Measurements from ENCODE around the gene ELOVL1. TPM values are rescaled to one million over a fixed set of nuclear protein-coding genes. Genes with fewer than 3 reads are reported as not detected.

The ELOVL1 gene
- total RNA-seq, 4 donors from 2014 or later, result 25.7 to 63.2 (median 49.1) TPM

DNA sequence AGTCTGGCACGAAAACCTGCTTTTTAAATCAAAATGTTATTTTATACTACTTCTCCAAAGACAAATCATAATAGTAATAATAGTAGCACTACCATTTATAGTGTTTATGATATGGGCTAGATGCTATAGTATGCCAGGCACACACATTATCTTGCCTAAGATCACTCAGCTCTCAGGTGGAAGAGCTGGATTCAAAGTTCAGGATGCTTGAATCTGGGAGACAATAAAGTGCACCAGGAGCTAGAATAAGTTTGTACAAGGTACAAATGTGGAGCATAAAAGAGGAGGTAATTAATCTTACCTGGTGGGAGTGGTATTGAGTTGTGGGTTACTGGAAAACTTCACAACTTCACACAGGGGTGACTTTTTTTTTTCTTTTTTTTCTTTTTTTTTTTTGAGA is 10.0 kb upstream of the ELOVL1 start:
- Histone ChIP-seq H3K27me3 (no peaks in the 10 kb centered on the region), H3K27ac (replicated peaks in 1 of 4) (no peak overlapping the region), H3K4me3 (no peak overlapping the region), H3K36me3 (peaks cover 0 to 30% (median 14%) of the 10 kb centered on the region in 4 donors), H3K9me3 (no peaks in the 10 kb centered on the region), H3K4me1 (peaks cover 15 to 25% (median 17%) of the 10 kb centered on the region in 4 donors)
- intact Hi-C loops (cut with DNase I), result no loop called here
- WGBS, result 89% methylated on average over 1 of the region's 1 CpG
- TF ChIP-seq CTCF (IDR thresholded peaks at IDR 0.05), result no peak
- DNase-seq (ENCODE audit: extremely low spot score), result no peak

DNA sequence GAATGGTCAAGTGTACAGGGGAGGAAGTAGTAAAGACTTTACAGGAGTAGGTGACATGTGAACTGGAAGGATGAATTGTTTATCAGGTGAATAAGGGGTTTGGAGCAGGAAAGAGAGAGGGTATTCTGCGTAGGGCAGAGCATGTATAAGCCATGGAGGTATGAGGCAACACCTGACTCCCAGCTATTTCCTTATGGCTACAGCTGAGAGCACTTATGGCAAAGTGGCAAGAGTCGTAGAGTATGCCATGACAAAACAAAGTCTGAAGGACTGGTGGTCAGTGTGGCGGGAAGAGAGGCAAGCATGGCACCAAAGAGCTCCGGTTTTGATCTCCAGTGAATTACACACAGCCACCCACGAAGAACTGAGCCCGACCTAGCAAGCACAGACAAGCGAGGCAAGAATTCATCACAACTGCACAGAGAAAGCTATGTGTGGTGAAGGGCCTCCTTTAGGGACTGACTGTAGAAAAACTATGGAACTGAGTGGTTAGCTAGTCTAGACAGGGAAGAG is 9.0 kb upstream of the ELOVL1 start:
- 92% methylated on average over 7 of the region's 7 CpGs for WGBS
- no peak for TF ChIP-seq EP300 (IDR thresholded peaks at IDR 0.05)
- TF ChIP-seq POLR2A (IDR thresholded peaks at IDR 0.05; ENCODE audit: low read depth), result no peak
- no peak for TF ChIP-seq POLR2AphosphoS5 (IDR thresholded peaks at IDR 0.05)
- no peak for TF ChIP-seq CTCF (IDR thresholded peaks at IDR 0.05)
- H3K9me3 ChIP-seq, result no peaks in the 10 kb centered on the region
- peaks cover 5 to 19% (median 6%) of the 10 kb centered on the region in 4 donors for H3K4me1 ChIP-seq
- H3K36me3 ChIP-seq, result peaks cover 0 to 23% (median 9%) of the 10 kb centered on the region in 4 donors
- no peak overlapping the region for H3K27ac ChIP-seq (replicated peaks in 1 of 4)
- no peak for DNase-seq (ENCODE audit: extremely low spot score)
- H3K4me3 ChIP-seq, result no peak overlapping the region
- intact Hi-C loops (cut with DNase I), result no loop called here
- H3K27me3 ChIP-seq, result no peaks in the 10 kb centered on the region

GRCh38 chr1:43373066-43373940 is 5.5 kb upstream of the ELOVL1 start:
- peaks cover 0 to 12% (median 0%) of the 10 kb centered on the region in 4 donors for H3K36me3 ChIP-seq
- H3K4me3 ChIP-seq, result no peak overlapping the region
- intact Hi-C loops (cut with DNase I), result no loop called here
- H3K27me3 ChIP-seq, result no peaks in the 10 kb centered on the region
- H3K27ac ChIP-seq (replicated peaks in 1 of 4), result peak overlapping the region in 3 of 4 donors; percentile 29 to 50 (median 42)
- no peaks in the 10 kb centered on the region for H3K9me3 ChIP-seq
- TF ChIP-seq POLR2AphosphoS5 (IDR thresholded peaks at IDR 0.05) (peak in 1 of 2 donors; percentile 27), CTCF (IDR thresholded peaks at IDR 0.05) (no peak)
- 48% methylated on average over 4 of the region's 4 CpGs for WGBS
- DNase-seq (ENCODE audit: extremely low spot score), result no peak
- peaks cover 13 to 26% (median 21%) of the 10 kb centered on the region in 4 donors for H3K4me1 ChIP-seq

DNA sequence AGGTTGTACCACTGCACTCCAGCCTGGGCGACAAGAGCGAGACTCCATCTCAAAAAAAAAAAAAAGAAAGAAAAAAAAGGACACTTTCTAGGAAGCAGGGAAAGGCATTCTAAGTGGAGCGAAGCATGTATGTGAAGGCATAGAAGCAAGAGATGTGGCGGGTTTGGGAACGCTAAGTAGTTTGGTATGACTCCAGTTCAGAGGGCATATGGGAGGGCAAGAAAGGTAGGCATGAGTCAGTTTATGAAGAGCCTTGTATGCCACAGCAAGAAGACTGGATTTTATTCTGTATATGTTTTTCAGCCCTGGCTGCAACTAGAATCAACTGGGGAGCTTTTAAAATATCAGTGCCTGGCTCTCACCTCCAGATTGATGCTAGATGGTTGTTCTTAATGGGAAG is 4.4 kb upstream of the ELOVL1 start:
- no peak overlapping the region for H3K4me3 ChIP-seq
- H3K36me3 ChIP-seq, result peaks cover 0 to 12% (median 0%) of the 10 kb centered on the region in 4 donors
- no peak for DNase-seq (ENCODE audit: extremely low spot score)
- 95% methylated on average over 5 of the region's 5 CpGs for WGBS
- intact Hi-C loops (cut with DNase I), result no loop called here
- no peaks in the 10 kb centered on the region for H3K27me3 ChIP-seq
- peaks cover 14 to 27% (median 25%) of the 10 kb centered on the region in 4 donors for H3K4me1 ChIP-seq
- no peak for TF ChIP-seq CTCF (IDR thresholded peaks at IDR 0.05)
- TF ChIP-seq POLR2A (IDR thresholded peaks at IDR 0.05; ENCODE audit: low read depth), result no peak
- TF ChIP-seq POLR2AphosphoS5 (IDR thresholded peaks at IDR 0.05), result no peak
- TF ChIP-seq EP300 (IDR thresholded peaks at IDR 0.05), result no peak
- H3K9me3 ChIP-seq, result no peaks in the 10 kb centered on the region
- peak overlapping the region in 2 of 4 donors; percentile 33 to 47 for H3K27ac ChIP-seq (replicated peaks in 1 of 4)

All from esophagus muscularis mucosa (tissue), 4 donors.